HepG2 (cell line): ENCODE results near the gene TSEN54. TPM values are rescaled to one million over a fixed set of nuclear protein-coding genes. Genes with fewer than 3 reads are reported as not detected.
A peak's percentile ranks its signal among the peaks of the same experiment; 100 is the strongest.

Experiments used
- ASH2L ChIP-seq: fragments of 300-600, 200-600 bp; sonication (generic); IDR thresholded peaks from 2 replicates; pipeline ENCODE4 v1.7.0; 2017; ENCODE audit warnings: low read depth, mild to moderate bottlenecking, moderate library complexity, mixed read lengths, low read length; ENCODE audit not compliant: insufficient read length
- KMT2B ChIP-seq: IDR thresholded peaks from 2 replicates; pipeline ENCODE4 v1.6.1; 2016; ENCODE audit warnings: missing genetic modification reagents, missing compliant biosample characterization
- MED1 ChIP-seq: sonication (generic); formaldehyde crosslinking; IDR thresholded peaks from 2 replicates; pipeline ENCODE4 v1.4.0; 2020; ENCODE audit warnings: missing genetic modification reagents
- ZNF274 ChIP-seq: sonication (generic); formaldehyde crosslinking; IDR thresholded peaks from 2 replicates; pipeline ENCODE4 v1.5.1; 2020; ENCODE audit warnings: mild to moderate bottlenecking, missing genetic modification reagents
- polyA plus RNA-seq, 8 experiments: library from polyadenylated mRNA; depleted of rRNA in 3 of 8; stranded (reverse) in 7 of 8; unstranded in 1 of 8; fragments of >200 nt; fragmentation: Illumina TruSeq in 4 of 8; extraction: Trizol in 4 of 8; gene quantifications; 2 replicates each; pipeline versions ENCODE4 v1.2.1 to v1.2.3, GENCODE V29; 2011 to 2016; ENCODE audit warnings: low read depth in 4 of 8, missing spikeins in 1 of 8, mixed read lengths in 1 of 8; ENCODE audit not compliant: insufficient read depth in 1 of 8
- total RNA-seq, 5 experiments: library from RNA; depleted of rRNA; stranded (reverse); fragments of >200 nt; fragmentation: Illumina TruSeq; extraction: Trizol; gene quantifications; 2 replicates each; pipeline ENCODE4 v1.2.3, GENCODE V29; 2016; ENCODE audit warnings: low read depth in 1 of 5
- TF ChIP-seq, protein P1 (sequence below): sonication (generic); formaldehyde crosslinking; IDR thresholded peaks from 2 replicates; pipeline ENCODE4 v1.4.0; 2020; ENCODE audit warnings: low read depth, missing genetic modification reagents
- TF ChIP-seq, protein P2 (sequence below): sonication (generic); formaldehyde crosslinking; IDR thresholded peaks from 2 replicates; pipeline ENCODE4 v1.8.0; 2023; ENCODE audit warnings: mild to moderate bottlenecking, missing genetic modification reagents
- TF ChIP-seq, protein P3 (sequence below): sonication (generic); formaldehyde crosslinking; IDR thresholded peaks from 2 replicates; pipeline ENCODE4 v1.5.0; 2020; ENCODE audit warnings: mild to moderate bottlenecking, missing genetic modification reagents
- TF ChIP-seq, protein P4 (sequence below): sonication (generic); formaldehyde crosslinking; IDR thresholded peaks from 2 replicates; pipeline ENCODE4 v1.4.0; 2020; ENCODE audit warnings: mild to moderate bottlenecking, missing genetic modification reagents

TSEN54 gene
- total and polyA plus RNA-seq, 2 of the 13 experiments (the other 11 are each of a cell fraction or from before 2014, with no cell fraction given): 62.9 to 63.3 TPM

DNA sequence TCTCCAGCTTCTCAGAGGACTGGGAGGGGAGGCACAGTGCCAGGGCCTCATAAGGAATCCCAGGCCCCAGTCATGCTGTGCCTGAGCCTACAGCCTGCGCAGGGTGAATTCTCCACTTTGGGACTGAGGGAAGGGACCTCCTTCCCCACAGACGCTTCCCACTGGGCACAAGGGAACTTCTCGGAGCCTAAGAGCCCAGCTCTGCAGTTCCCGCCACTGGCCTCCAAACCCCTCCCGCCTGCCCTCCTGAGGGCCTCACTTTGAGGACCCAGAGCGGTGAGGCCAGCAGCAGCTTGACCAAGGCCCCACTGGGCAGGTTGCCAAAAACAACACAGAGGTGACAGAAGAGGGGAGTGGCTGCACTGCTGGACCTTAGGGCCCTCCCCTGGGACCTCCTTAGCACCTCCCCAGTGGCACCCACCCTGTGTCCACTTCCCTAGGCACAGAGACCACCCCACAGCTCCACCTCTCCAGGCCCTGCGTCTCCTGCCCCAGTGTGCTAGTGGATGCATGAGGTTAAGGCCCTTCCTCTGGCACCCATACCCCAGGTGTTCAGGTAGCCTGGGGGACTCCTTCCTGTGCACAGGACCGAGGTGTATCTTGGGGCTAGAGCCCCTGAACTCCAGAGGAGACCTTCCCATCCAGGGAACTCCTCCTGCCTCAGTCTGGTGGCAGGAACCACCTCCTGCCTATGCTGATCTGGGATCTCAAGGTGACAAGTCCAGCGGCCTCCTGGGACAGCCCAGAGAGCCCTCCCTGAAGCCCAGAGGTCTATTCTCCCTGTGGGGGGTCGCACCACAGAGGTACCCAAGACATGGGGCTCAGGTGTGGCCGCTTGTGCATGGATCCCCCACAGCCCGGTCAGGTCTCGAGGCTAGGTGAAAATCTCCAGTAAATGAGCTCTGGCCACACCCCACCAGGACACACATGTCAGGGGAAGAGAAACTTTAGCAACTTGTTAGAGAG lies 4.4 kb upstream of the TSEN54 start (continued):
- TF ChIP-seq, protein P1, sequence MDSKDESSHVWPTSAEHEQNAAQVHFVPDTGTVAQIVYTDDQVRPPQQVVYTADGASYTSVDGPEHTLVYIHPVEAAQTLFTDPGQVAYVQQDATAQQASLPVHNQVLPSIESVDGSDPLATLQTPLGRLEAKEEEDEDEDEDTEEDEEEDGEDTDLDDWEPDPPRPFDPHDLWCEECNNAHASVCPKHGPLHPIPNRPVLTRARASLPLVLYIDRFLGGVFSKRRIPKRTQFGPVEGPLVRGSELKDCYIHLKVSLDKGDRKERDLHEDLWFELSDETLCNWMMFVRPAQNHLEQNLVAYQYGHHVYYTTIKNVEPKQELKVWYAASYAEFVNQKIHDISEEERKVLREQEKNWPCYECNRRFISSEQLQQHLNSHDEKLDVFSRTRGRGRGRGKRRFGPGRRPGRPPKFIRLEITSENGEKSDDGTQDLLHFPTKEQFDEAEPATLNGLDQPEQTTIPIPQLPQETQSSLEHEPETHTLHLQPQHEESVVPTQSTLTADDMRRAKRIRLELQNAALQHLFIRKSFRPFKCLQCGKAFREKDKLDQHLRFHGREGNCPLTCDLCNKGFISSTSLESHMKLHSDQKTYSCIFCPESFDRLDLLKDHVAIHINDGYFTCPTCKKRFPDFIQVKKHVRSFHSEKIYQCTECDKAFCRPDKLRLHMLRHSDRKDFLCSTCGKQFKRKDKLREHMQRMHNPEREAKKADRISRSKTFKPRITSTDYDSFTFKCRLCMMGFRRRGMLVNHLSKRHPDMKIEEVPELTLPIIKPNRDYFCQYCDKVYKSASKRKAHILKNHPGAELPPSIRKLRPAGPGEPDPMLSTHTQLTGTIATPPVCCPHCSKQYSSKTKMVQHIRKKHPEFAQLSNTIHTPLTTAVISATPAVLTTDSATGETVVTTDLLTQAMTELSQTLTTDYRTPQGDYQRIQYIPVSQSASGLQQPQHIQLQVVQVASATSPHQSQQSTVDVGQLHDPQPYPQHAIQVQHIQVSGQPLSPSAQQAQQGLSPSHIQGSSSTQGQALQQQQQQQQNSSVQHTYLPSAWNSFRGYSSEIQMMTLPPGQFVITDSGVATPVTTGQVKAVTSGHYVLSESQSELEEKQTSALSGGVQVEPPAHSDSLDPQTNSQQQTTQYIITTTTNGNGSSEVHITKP: peak; percentile 73; the same call in 1 of the 2 replicates
- TF ChIP-seq, protein P2, sequence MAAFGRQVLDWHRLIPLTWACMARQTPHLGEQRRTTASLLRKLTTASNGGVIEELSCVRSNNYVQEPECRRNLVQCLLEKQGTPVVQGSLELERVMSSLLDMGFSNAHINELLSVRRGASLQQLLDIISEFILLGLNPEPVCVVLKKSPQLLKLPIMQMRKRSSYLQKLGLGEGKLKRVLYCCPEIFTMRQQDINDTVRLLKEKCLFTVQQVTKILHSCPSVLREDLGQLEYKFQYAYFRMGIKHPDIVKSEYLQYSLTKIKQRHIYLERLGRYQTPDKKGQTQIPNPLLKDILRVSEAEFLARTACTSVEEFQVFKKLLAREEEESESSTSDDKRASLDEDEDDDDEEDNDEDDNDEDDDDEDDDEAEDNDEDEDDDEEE (CRISPR knock-in tag): peak; percentile 84; the same call in 1 of the 2 replicates
- TF ChIP-seq, protein P3, sequence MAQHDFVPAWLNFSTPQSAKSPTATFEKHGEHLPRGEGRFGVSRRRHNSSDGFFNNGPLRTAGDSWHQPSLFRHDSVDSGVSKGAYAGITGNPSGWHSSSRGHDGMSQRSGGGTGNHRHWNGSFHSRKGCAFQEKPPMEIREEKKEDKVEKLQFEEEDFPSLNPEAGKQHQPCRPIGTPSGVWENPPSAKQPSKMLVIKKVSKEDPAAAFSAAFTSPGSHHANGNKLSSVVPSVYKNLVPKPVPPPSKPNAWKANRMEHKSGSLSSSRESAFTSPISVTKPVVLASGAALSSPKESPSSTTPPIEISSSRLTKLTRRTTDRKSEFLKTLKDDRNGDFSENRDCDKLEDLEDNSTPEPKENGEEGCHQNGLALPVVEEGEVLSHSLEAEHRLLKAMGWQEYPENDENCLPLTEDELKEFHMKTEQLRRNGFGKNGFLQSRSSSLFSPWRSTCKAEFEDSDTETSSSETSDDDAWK (CRISPR knock-in tag): no peak
- peak; percentile 92 for TF ChIP-seq MED1 (CRISPR knock-in tag)
- peak; percentile 60 for TF ChIP-seq ASH2L
- TF ChIP-seq ZNF274 (CRISPR knock-in tag): peak; percentile 87
- TF ChIP-seq, protein P4, sequence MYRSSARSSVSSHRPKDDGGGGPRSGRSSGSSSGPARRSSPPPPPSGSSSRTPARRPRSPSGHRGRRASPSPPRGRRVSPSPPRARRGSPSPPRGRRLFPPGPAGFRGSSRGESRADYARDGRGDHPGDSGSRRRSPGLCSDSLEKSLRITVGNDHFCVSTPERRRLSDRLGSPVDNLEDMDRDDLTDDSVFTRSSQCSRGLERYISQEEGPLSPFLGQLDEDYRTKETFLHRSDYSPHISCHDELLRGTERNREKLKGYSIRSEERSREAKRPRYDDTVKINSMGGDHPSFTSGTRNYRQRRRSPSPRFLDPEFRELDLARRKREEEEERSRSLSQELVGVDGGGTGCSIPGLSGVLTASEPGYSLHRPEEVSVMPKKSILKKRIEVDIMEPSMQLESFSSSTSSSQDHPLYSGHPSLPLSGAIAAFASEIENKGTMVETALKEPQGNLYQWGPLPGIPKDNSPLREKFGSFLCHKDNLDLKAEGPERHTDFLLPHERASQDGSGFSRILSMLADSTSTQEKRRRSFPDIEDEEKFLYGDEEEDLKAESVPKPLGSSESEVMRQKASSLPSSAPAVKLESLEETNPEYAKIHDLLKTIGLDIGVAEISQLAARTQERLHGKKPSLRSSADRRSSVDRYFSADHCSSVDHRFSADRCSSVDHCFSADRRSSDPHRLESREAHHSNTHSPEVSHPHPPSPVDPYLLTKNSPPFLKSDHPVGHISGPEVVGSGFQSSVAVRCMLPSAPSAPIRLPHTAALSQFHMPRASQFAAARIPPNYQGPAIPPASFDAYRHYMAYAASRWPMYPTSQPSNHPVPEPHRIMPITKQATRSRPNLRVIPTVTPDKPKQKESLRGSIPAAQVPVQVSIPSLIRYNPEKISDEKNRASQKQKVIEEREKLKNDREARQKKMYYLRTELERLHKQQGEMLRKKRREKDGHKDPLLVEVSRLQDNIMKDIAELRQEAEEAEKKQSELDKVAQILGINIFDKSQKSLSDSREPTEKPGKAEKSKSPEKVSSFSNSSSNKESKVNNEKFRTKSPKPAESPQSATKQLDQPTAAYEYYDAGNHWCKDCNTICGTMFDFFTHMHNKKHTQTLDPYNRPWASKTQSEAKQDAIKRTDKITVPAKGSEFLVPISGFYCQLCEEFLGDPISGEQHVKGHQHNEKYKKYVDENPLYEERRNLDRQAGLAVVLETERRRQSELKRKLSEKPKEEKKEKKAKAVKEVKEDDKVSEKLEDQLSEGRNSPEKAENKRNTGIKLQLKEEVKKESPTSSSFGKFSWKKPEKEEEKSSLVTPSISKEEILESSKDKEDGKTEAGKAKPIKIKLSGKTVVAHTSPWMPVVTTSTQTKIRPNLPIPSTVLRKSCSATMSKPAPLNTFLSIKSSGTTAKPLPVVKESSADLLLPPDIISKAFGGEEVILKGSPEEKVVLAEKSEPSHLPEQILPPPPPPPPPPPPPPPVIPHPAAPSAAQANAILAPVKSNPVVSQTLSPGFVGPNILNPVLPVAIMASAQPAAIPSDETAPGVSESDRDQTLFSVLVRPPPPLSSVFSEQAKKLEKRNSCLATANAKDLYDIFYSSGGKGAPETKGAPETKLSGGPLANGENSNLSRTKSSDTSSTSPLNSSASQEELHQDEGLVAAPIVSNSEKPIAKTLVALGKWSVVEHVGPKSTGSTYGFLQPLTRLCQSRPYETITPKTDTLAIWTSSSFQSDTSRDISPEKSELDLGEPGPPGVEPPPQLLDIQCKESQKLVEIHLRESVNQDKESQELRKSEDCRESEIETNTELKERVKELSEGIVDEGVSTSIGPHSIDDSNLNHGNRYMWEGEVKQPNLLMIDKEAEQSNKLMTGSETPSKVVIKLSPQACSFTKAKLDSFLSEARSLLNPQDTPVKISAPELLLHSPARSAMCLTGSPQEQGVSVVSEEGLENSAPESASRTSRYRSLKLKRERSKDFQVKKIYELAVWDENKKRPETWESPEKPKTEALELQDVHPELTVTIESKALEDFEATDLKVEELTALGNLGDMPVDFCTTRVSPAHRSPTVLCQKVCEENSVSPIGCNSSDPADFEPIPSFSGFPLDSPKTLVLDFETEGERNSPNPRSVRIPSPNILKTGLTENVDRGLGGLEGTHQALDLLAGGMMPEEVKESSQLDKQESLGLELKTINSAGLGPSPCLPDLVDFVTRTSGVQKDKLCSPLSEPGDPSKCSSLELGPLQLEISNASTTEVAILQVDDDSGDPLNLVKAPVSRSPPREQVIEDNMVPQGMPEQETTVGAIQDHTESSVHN (CRISPR knock-in tag): peak; percentile 85
- TF ChIP-seq KMT2B (CRISPR knock-in tag): peak; percentile 55; the same call in 1 of the 2 replicates
